ENCODE data around the gene GUF1. TPM values are rescaled to one million over a fixed set of nuclear protein-coding genes. Genes with fewer than 3 reads are reported as not detected.

GUF1 gene
- total and polyA plus RNA-seq, 8 donors: 17.3 to 37.6 (median 30.4) TPM

DNA sequence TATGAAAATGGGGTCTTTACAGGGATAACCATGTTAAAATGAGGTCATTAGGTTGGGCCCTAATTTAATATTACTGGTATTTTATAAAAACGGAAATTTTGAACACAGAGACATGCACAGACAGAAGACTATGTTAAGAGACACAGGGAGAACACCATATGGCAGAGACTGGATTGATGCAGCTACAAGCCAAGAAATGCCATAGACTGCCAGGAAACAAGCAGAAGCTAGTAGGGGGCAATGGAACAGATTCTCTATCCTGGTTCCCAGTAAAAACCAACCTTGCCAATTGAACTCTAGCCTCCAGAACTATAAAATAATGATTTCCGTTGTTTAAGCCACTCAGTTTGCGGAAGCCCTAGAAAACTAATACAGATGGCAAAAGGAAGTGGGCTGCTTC lies 6.6 kb upstream of the GUF1 start:
- DNase-seq (no peak), ATAC-seq (no peak)
- Histone ChIP-seq H3K4me3 (no peak overlapping the region), H3K27ac (no peak overlapping the region), H3K9me3 (no peaks in the 10 kb centered on the region), H3K4me1 (no peaks in the 10 kb centered on the region), H3K27me3 (no peaks in the 10 kb centered on the region), H3K36me3 (no peaks in the 10 kb centered on the region)
- TF ChIP-seq CTCF (IDR thresholded peaks at IDR 0.05): no peak
- intact Hi-C loops (cut with DNase I): no loop called here

DNA sequence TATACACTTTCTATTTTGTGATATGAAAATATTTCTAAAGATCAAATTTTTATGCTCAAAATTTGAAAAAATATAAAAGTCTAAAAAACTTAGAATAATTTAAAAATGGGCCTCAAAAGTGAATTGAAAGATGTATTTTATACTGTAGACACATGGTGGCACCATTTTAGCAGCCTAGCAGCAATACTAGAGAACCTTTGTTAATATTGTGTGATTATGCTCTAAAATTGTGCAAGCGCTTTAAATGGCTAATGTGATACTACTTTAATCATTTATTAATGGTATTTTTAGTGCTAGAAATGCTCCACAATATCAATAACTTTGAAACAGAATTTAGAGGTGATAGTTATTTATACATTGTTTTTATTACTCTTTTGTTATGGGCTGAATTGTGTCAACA lies 3.7 kb upstream of the GUF1 start:
- H3K4me3 ChIP-seq: no peak overlapping the region
- H3K27me3 ChIP-seq: no peaks in the 10 kb centered on the region
- ATAC-seq: no peak
- TF ChIP-seq CTCF (IDR thresholded peaks at IDR 0.05): no peak
- no peak overlapping the region for H3K27ac ChIP-seq
- peaks cover 6% of the 10 kb centered on the region in 2 donors for H3K4me1 ChIP-seq
- no peaks in the 10 kb centered on the region for H3K36me3 ChIP-seq
- DNase-seq: no peak
- no peaks in the 10 kb centered on the region for H3K9me3 ChIP-seq
- intact Hi-C loops (cut with DNase I): no loop called here

DNA sequence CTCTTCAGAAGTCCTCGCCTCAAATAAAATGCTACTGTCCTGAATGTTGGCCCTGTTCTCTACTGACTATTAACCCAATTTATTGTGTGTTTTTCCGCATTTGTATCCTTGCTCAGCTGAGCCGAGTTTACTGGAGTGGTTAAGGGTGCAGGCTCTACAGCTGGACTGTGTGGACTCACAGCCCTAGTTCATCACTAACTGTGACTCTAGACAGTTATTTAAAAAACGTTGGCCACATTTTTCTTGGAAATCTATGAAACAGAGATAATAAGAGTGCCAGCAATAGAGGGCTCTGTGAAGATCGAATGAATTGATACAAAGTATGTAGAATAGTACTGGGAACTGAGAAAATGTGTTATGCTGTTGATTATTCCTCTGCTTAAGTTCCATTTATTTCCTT lies 2.9 kb upstream of the GUF1 start:
- intact Hi-C loops (cut with DNase I): no loop called here
- Histone ChIP-seq H3K4me1 (peaks cover 10 to 15% of the 10 kb centered on the region in 2 donors), H3K4me3 (no peak overlapping the region)

GRCh38 chr4:44679060-44679459 lies 840 bp downstream of the GUF1 start:
- TF ChIP-seq CTCF (IDR thresholded peaks at IDR 0.05): no peak
- Histone ChIP-seq H3K4me1 (peaks cover 10 to 21% of the 10 kb centered on the region in 2 donors), H3K27me3 (no peaks in the 10 kb centered on the region), H3K4me3 (peak overlapping the region; percentile 73 to 91), H3K27ac (peak overlapping the region in 1 of 2 donors; percentile 86), H3K9me3 (no peaks in the 10 kb centered on the region), H3K36me3 (peaks cover 0 to 22% of the 10 kb centered on the region in 2 donors)
- ATAC-seq (peak; percentile 5), DNase-seq (no peak)
- intact Hi-C loops (cut with DNase I): no loop called here

More for the DNA sequence above, 2.9 kb upstream of the GUF1 start:
- Histone ChIP-seq H3K36me3 (no peaks in the 10 kb centered on the region), H3K9me3 (no peaks in the 10 kb centered on the region), H3K27me3 (no peaks in the 10 kb centered on the region), H3K27ac (no peak overlapping the region)
- ATAC-seq: no peak
- TF ChIP-seq CTCF (IDR thresholded peaks at IDR 0.05): no peak
- no peak for DNase-seq

GRCh38 chr4:44684648-44685047 lies 6.4 kb downstream of the GUF1 start:
- DNase-seq: no peak
- Histone ChIP-seq H3K27me3 (no peaks in the 10 kb centered on the region), H3K27ac (no peak overlapping the region), H3K4me3 (no peak overlapping the region), H3K9me3 (no peaks in the 10 kb centered on the region), H3K4me1 (peaks cover 2 to 14% of the 10 kb centered on the region in 2 donors), H3K36me3 (peaks cover 0 to 74% of the 10 kb centered on the region in 2 donors)
- ATAC-seq: no peak
- intact Hi-C loops (cut with DNase I): no loop called here
- no peak for TF ChIP-seq CTCF (IDR thresholded peaks at IDR 0.05)
